HS-5 (cell line): ENCODE data around the gene MICB.
"Not testable (repeated sequence)": the region's sequence is repeated elsewhere in the genome, so short reads cannot be mapped to it uniquely, and the experiment has no call there.

Experiments used
- DNase-seq: peaks from one replicate; pipeline ENCODE4 v3.0.0-alpha.2; 2012; ENCODE audit warnings: low read depth

The MICB gene

DNA sequence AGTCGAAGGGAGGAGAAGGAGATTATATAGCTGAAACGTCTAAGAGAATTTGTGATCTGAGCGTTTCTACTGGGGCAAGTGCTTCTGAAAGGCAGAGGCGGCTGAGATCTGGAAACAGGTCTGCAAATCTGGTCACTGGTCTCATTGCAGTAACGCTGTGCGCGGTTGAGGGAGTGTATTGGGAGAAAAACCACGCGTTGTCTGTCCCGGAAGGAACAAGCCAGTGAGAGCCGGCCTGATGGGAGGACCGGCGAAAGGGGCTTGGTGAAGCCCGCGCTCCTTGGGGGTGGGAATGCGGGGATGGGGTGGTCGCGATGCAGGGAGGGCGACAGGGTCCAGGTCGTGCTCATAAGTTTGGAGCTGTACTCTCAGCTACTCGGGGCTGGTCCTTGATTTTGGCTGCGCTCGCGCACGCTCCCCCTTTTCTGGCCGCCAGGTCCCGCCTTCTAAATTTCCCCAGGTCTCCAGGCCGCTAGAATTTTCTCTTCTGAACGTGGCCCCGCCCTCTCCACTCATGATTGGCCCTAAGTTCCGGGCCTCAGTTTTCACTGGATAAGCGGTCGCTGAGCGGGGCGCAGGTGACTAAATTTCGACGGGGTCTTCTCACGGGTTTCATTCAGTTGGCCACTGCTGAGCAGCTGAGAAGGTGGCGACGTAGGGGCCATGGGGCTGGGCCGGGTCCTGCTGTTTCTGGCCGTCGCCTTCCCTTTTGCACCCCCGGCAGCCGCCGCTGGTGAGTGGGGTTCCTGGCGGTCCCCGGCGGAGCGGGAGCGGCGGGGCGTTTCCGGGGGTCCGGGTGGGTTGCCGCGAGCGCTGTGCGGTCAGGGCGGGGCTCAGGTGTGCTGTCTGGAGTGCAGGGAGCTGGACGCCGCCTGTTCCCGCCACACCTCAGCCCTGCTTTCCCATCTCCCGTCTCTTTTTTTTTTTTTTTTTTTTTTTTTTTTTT lies at the start of gene MICB:
Gene MICB, plus strand, starts transcription at position 615 of the 946 bp plus-strand sequence. Its CDS starts 49 bp downstream, at position 664.
- DNase-seq = no peak

DNA sequence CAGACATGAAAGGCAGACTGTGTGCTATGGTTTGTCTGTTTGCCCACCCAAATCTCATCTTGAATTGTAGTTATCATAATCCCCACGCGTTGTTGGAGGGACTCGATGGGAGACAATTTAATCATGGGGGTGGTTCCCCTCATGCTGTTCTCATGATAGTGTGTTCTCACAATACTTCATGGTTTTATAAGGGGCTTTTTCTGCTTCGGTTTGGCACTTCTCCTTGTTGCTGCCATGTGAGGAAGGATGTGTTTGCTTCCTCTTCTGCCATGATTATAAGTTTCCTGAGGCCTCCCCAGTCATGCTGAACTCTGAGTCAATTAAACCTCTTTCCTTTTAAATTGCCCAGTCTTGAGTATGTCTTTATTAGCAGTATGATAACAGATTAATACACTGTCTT lies 47.2 kb upstream of the MICB start:
- no peak for DNase-seq

DNA sequence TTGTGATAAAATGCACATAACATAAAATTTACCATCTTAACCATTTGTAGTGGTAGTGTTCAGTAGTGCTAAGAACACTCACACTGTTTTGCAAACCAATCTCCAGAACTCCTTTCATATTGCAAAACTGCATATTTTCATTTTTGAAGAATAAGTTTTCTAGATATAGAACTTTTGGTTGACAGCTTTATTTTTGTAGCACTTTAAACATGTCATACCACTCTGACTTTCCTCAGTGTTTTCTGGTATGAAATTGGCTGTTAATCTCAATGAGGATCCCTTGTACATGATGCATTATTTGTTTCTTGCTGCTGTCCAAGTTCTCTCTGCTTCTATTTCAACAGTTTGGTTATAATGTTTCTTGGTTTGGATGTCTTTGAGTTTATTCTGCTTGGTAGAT lies 45.1 kb upstream of the MICB start:
- DNase-seq = no peak

DNA sequence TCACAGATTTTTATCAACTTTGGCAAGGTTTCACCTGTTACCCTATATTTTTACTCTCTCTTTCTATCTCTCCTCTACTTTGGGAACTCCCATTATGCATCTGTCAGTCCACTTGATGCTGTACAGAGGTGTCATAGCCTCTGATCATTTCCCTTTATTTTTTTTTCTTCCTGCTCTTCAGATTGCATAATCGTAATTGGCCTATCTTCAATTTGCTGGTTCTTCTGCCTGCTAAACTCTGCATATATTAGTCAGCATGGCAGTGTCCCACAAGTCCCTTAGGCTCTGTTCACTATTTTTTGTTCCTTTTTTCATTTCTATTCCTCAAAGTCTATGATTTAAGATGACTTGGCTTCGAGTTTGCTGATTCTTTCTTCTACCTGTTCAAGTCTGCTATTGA lies 44.7 kb upstream of the MICB start:
- DNase-seq = no peak

DNA sequence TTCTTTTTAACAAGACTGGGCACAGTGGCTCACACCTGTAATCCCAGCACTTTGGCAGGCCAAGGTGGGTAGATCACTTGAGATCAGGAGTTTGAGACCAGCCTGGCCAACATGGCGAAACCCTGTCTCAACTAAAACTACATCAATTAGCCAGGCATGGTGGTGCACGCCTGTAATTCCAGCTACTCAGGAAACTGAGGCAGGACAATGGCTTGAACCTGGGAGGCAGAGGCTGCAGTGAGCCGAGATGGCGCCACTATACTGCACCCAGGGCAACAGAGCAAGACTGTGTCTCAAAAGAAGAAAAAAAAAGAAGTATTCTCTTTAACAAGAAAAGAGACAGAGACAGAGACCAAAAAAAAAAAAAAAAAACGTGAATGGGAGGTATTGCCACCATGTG lies 38.1 kb upstream of the MICB start:
- not testable (repeated sequence) for DNase-seq

DNA sequence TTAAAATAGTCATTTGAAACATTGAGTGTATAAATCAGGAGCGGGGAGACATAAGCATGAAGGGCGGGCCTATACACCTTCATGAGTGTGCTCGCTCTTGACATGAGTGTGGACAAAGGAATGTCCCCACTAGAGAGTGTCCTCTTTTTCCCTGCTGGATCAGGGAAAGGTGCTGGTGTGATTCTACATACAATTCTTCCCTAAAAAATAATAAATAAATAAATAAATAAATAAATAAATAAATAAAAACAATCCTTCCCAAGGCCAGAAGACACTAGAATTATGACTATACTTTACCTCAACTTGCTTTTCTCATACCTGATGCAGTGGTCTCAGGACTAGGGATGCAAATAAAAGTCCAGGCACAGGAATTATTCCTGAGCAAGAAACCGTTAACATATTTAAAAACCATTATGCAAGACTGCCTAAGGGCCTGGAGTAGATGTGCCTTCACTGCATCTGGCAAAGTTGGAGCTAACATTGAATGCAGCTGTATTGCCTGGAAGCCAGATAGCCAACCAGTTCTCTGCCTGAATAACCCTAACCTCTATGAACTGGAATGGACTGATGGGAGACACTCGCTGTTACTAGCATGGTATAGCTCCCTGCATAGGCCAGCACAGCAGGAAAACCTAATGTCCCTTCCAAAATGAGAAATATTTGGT lies 37.5 kb upstream of the MICB start:
- DNase-seq = no peak

DNA sequence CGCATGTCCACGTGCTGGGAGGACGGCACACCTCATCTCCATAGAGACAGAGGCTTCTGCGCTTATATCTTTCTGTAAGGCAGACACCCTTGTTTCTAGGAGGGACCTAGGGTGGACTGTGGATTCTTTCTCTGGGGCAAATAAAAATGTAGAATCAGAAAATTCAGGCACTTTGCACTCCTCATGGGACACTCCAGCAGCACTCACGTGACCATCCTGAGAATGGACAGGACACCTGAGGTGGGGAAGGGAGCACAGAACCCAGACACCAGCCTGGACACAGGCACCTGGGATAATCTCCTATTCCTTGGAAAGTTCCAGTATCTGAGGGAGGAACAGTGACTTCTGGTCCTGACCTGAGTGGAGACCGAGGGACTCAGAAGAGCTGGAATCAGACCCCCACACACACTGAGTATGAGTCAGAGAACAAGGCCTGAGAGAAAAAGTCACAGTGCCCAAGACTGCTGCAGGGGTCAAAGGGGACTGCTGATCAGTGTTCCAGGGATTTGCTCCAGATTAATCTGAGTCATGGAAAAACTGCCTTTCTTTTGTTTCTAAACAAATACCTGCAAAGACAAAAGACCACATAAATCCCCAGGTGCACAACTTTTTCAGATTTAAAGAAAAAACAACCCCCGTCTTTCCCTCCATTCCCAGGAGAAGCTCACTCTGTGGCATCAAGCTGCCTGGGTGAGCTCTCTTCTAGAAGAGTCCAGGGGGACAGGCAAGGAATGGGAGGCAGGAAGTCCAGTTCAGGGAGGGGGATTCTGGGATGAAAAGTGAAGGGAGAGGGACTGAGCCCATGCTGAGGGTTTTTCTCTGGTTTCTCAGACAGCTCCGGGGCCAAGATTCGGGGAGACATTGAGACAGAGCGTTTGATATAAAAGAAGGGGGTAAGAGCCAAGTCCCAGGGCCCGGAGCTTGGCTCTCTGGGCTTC lies 35.6 kb upstream of the MICB start:
- no peak for DNase-seq

DNA sequence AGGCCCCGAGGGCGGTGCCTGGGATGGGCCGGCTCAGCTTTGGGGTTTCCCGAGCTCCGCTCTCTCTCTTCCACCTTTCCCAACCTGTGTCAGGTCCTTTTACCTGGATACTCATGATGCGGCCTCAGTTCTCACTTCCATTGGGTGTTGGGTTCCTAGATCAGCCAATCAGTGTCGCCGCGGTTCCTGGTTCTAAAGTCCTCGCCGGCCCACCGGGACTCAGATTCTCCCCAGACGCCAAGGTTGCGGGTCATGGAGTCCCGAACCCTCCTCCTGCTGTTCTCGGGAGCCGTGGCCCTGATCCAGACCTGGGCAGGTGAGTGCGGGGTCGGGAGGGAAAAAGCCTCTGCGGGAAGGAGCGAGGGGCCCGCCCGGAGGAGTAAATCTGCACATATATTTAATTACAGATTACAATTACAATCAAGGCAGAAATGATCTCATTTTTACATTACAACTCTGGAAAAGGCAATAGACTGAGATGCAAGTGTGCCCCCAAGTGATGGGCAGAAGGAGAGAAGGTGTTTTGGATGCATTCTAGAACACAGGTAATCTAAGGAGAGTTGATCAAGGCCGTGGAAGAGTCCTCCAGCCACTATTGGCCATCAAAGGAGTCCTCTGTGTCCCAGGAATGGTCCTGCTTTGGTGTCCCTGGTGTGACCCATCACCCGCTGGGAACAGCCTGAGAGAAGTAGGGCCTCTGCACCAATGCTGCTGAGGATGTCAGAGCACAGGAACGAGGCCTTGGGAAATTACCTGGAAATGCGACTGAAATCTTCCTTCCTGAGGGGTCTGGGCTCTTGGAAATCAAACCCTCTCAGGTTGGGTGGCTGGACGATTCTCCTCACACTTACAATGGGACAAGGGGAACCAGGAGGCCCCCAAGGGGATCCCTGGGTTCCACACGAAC lies 34.7 kb upstream of the MICB start:
- no peak for DNase-seq

DNA sequence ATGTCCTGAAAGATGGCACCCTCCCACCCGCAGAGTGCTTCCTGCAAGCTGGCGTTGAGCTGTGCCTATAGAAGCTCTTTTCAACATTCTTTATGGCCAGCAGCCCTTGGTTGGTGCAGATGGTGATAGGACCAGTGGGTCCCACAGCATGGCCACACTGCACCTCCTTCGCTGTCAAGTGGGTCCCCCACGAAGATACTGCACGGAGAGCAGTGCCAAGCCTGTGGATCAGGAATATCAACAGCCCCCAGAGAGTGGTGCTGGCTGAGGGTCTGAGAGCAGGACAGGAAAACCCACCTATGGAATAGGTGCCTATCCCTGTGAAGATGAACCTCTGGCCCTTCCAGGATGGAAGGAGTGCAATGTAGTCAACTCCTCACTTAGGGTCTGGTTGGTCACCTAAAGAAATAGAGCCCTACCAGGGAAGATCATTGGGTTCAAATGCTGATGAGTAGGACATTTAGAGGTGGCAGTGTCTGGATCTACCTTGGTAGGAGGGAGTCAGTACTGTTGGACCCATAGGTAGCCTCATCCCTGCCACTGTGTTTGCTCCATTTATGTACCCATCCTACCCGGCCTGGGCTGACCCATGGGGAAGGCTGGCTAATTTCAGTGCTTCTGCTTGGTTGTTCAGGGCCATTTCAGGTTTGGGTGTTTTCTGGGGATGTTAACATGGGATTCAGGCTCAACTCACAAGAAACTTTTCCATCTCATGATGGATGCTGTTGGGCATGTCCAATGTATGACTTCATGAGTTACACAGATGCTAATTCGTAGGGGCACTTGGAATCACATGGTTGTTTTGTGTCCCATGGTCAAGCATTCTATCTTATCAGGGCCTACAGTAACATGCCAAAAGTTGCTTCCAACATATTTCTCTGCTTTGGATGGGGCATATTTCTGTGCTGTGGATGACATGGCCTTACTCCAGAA lies 33.4 kb upstream of the MICB start:
- DNase-seq = no peak

DNA sequence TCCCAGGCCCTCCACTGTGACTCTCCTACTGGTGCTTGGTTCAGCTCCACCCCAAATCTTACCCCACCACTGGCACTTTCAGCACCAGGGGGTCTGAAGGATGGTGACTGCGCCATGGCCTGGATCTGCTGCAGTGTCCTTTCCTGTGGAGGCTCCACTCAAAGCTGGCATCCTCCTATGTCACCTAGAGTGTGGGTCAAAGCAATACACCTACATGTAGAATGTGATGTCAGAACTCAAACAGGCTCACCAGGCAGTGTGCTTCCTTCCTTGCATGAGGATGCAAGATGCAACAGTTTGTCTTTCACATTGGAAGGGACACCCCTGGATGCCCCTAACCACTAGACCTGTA lies 32.8 kb upstream of the MICB start:
- no peak for DNase-seq

DNA sequence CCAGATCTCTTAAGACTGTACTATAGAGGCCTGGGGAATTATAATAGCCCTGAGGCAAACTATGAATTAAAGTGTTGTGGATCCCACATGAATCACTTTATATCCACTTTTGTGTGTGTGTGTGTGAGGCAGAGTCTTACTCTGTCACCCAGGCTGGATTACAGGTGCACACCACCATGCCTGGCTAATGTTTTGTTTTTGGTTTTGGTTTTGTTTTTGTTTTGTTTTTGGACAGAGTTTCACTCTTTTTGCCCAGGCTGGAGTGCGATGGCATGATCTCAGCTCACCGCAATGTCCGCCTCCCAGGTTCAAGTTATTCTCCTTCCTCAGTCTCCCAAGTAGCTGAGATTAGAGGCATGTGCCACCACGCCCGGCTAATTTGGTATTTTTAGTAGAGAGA lies 32.2 kb upstream of the MICB start:
- DNase-seq = no peak

DNA sequence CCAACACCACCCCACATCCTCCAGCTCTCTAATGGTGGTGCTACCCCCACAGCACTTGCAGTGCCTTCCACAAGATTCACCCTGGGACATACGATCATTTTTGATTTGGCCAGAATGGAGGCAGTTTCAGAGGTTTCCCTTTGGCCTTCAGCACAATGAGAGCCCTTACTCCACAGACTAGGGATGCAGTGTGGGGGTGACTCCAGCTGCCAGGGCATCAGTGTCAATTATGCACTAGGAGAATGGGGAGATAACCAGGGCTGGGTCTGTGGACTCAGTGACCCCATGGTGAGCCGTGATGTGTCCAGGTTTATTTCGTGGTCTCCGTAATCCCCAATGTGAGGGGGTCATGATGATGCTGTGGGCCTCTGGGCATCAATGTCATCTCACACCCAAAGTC lies 31.5 kb upstream of the MICB start:
- no peak for DNase-seq

DNA sequence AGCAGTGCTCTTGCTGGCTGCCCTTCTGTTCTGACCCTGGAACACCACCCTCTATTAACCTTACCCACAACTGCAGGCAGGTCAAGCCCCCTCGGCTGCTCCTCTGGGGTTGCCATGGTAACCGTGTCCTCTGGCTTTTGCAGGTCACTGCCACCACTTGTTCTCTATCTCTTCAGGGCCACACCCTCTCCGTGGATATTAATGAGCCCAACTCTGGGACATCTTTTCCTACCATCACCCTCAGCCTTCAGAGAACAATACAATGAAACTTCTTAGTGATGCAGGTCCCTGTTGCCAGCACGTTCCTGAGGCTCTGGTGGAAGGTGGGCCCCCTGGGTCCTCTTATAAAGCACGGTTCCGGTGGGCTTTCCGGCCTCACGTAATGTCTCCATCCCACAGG lies 30.8 kb upstream of the MICB start:
- no peak for DNase-seq

DNA sequence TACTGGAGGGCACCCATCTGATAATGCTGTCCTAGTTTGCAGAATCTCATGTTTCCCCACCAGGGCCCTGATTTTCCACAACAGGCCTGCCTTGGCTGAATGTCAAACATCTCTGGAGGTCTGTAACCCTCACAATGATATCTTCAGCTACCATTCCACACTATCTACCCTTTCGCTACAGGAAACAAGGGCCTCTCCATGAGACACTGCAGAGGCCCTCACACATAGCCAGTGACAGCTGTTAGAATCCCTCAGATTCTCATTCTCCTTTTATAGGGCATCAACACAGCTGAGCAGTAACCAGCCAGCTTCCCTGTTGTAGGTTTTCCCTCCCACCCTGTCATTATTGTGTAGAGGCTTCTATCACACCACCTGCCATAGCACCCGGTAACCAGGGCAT lies 29.6 kb upstream of the MICB start:
- DNase-seq = no peak

DNA sequence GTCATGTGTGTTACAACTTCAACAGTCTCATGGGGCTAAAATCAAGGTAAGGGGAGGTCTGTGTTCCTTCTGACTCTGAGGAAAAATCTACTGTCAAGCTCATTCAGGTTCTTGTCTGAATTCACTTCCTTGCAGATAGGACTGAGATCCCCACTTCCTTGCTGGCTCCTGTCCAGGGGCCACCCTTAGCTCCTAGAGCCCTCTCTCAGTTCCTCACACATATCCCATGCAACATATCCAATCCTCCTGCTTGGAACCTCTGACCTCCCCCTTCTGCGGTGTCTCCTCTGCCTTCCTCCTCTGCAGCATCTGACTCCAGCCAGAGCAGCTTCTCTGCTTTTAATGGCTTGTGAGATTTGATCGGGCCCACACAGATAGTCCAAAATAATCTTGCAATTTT lies 27.1 kb upstream of the MICB start:
- DNase-seq = no peak

DNA sequence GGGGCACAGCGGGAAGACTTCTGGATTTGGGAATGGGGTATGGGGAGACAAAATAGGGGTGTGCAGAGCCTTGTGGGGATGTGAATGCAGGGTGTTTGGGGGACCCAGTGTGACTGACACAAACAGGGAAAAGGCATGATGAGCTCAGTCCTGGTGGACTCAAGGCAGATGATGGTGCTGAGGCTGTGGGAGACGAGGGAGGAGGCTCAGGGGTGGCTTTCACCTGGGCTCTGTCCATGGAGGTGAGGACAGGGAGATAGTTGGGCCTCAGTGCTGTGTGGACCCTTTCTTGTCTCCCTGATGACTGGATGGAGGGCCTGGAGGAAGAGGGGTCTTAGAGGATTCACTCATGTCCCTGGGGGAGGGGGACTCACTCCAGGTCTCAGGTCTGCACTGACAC lies 26.2 kb upstream of the MICB start:
- DNase-seq = no peak

DNA sequence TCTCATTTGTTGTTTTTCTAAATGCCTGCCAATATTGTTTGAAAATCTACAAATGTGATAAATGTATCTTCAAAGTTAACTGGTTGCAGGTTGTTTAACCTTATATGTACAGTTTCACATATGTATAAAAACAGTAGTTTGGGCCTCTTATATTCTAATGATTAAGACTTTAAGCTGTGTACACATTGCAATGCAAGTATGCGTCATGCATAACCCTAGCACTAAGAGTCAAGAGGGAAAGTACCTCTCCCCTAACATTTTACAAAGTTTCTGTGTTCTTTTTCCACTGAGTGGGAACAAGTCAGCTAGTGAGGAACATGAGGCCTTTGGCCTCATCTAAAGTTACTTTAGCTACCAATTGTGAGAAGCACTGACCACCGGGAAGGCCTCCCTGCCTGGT lies 25.7 kb upstream of the MICB start:
- no peak for DNase-seq

DNA sequence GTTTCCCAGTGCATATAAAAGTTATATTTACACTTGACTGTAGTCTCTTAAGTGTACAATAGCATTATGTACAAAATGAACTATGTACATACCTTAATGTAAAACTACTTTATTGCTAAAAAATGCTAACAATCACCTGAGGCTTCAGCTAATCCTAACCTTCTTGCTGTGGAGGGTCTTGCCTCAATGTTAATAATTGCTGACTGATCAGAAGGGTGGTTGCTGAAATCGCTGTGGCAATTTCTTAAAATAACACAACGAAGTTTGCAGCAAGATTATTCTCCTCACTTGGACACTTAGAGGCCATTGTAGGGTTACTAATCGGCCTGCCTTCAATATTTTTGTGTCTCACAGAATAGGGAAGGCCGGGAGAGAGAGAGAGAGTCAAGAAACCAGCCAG lies 24.7 kb upstream of the MICB start:
- DNase-seq = no peak

DNA sequence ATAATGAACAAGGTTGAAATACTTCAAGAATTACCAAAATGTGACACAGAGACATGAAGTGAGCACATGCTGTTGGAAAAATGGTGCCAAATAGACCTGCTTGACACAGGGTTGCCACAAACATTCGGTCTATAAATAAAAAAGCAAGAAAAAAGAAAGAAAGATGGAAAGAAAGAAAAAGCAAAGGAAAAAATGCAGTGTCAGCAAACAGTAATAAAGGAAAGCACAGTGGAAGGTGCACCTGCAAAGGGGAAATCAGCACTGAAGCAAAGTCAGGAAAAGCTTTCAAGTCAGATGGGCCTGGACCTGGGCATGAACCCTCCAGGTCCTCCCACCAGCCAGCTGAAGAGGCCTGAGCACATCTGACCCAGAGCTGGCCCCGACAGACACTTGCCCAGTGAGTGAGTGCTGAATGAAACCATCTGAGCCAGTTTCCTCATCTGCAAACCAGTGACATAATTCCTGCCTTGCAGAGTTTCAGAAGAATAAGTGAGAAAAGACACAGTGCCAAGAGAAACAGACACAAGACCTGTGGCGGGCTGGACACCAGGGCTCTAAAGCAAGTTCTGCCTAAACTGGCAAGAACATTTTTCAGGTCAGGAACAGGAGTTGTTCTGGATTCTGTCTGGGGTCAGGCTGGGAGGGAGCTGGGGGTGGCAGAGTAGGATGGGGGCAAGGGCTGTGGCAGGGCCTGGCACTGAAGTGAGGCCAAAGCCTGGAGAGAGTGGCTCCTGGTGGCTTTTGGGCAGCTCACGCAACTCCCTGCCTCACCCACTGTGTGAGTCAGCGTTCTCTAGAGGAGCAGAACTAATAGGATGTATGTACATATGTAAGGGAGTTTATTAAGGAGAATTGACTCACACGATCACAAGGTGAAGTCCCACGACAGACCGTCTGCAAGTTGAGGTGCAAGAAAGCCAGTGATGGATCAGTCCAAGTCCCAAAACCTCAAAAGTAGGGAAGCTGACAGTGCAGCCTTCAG lies 23.9 kb upstream of the MICB start:
- DNase-seq = no peak
